AG04450 (cell line): ENCODE data around the gene HCFC1. TPM values are rescaled to one million over a fixed set of nuclear protein-coding genes. Genes with fewer than 3 reads are reported as not detected.

Experiments
- CTCF ChIA-PET: fragments of 300-600, 350-600 bp; formaldehyde crosslinking; extraction: SDS; loops from one replicate; lab custom pipeline; 2022; ENCODE audit warnings: antibody characterized with exemption, inconsistent platforms; lab: Charles Lee
- POLR2A ChIA-PET: fragments of 350-600 bp; formaldehyde crosslinking; extraction: SDS; loops from one replicate; lab custom pipeline; 2021; ENCODE audit warnings: antibody characterized with exemption, inconsistent platforms; lab: Yijun Ruan, JAX
- DNase-seq: peaks from one replicate; pipeline ENCODE4 v3.0.0-alpha.2; 2011; ENCODE audit warnings: low read depth, low spot score
- H3K27ac ChIP-seq: one replicate; pipeline ENCODE4 v1.5.1; 2012; ENCODE audit warnings: low read depth, low read length, control low read depth
- H3K27me3 ChIP-seq: one replicate; pipeline ENCODE4 v1.6.0; 2012; ENCODE audit warnings: low read length; ENCODE audit not compliant: control insufficient read depth, insufficient read depth
- H3K4me3 ChIP-seq: 2 replicates; pipeline ENCODE4 v1.5.1; 2011; ENCODE audit warnings: mild to moderate bottlenecking, low read depth, low read length, control low read depth
- H3K9me3 ChIP-seq: 2 replicates; pipeline ENCODE4 v1.5.1; 2012; ENCODE audit warnings: low read length; ENCODE audit not compliant: control insufficient read depth, insufficient read depth
- CTCF ChIP-seq: IDR thresholded peaks from 2 replicates; pipeline ENCODE4 v1.5.1; 2011; ENCODE audit warnings: low read depth, low read length, control low read depth, inconsistent platforms
- polyA plus RNA-seq: library from polyadenylated mRNA; depleted of rRNA; stranded (reverse); fragments of >200 nt; gene quantifications from 2 replicates; pipeline ENCODE4 v1.2.3, GENCODE V29; 2011

HCFC1 gene
- polyA plus RNA-seq, 1 experiment = 2.7 TPM

- H3K4me3 ChIP-seq = no peak overlapping the region
- H3K27me3 ChIP-seq = no peaks in the 10 kb centered on the region
- ChIA-PET POLR2A (no interaction called here), CTCF (no interaction called here)
- H3K9me3 ChIP-seq = no peaks in the 10 kb centered on the region
- no peak for DNase-seq
- no peak for TF ChIP-seq CTCF
- H3K27ac ChIP-seq = no peak overlapping the region
These were observed 35.3 kb upstream of the HCFC1 start for GRCh38 chrX:154006947-154007346.

GRCh38 chrX:154004315-154004714 lies 32.7 kb upstream of the HCFC1 start:
- Histone ChIP-seq H3K27ac (no peak overlapping the region), H3K27me3 (no peaks in the 10 kb centered on the region), H3K9me3 (no peaks in the 10 kb centered on the region), H3K4me3 (no peak overlapping the region)
- DNase-seq = no peak
- ChIA-PET CTCF (interaction anchor here (1.3 kb wide), 1 partner anchor 9 kb away, joined by 3 read pairs; no protein-coding TSS in a partner anchor), POLR2A (interaction anchor here (0.7 kb wide), 1 partner anchor 36 kb away, joined by 3 read pairs; no protein-coding TSS in a partner anchor)
- no peak for TF ChIP-seq CTCF

GRCh38 chrX:154002215-154002719 lies 30.6 kb upstream of the HCFC1 start:
- Histone ChIP-seq H3K27ac (peak overlapping the region; percentile 52), H3K9me3 (no peaks in the 10 kb centered on the region), H3K4me3 (no peak overlapping the region), H3K27me3 (no peaks in the 10 kb centered on the region)
- TF ChIP-seq CTCF = no peak
- CTCF ChIA-PET = interaction anchor here (1.6 kb wide), 1 partner anchor 11 kb away, joined by 10 read pairs; no protein-coding TSS in a partner anchor
- POLR2A ChIA-PET = interaction anchor here (0.6 kb wide), 1 partner anchor 30 kb away, joined by 3 read pairs; the partner anchor contains the start of gene TMEM187
- no peak for DNase-seq

GRCh38 chrX:154000051-154000450 lies 28.4 kb upstream of the HCFC1 start:
- no peak for TF ChIP-seq CTCF
- Histone ChIP-seq H3K27ac (no peak overlapping the region), H3K4me3 (no peak overlapping the region), H3K9me3 (no peaks in the 10 kb centered on the region), H3K27me3 (no peaks in the 10 kb centered on the region)
- POLR2A ChIA-PET = no interaction called here
- no peak for DNase-seq
- CTCF ChIA-PET = no interaction called here

- no peak overlapping the region for H3K27ac ChIP-seq
- no peaks in the 10 kb centered on the region for H3K9me3 ChIP-seq
- no peak for DNase-seq
- CTCF ChIA-PET = no interaction called here
- H3K4me3 ChIP-seq = no peak overlapping the region
- POLR2A ChIA-PET = no interaction called here
- no peak for TF ChIP-seq CTCF
- H3K27me3 ChIP-seq = no peaks in the 10 kb centered on the region
These were observed 27.9 kb upstream of the HCFC1 start for GRCh38 chrX:153999359-154000037.
